K562 (cell line): ENCODE measurements around the gene COMTD1. TPM values are rescaled to one million over a fixed set of nuclear protein-coding genes. Genes with fewer than 3 reads are reported as not detected.

Experiments
- CBX1 ChIP-seq: sonication (generic); IDR thresholded peaks from 2 replicates; pipeline ENCODE4 v1.6.1; 2016; ENCODE audit warnings: antibody characterized with exemption, low read depth, mild to moderate bottlenecking
- CREM ChIP-seq: IDR thresholded peaks from 2 replicates; pipeline ENCODE4 v1.6.1; 2014; ENCODE audit warnings: antibody characterized with exemption, low read depth
- EP300 ChIP-seq: IDR thresholded peaks from 2 replicates; pipeline ENCODE4 v1.6.1; 2012; ENCODE audit warnings: low read length, improper control_type of control experiment
- NFATC3 ChIP-seq: fragments of 450-650 bp; IDR thresholded peaks from 2 replicates; pipeline ENCODE4 v1.6.1; 2017; ENCODE audit warnings: mild to moderate bottlenecking
- PHF21A ChIP-seq: fragments of 450-650 bp; IDR thresholded peaks from 2 replicates; pipeline ENCODE4 v1.6.1; 2017; ENCODE audit warnings: low read depth, borderline replicate concordance
- PRDM10 ChIP-seq: fragments of 450-650 bp; IDR thresholded peaks from 2 replicates; pipeline ENCODE4 v1.6.1; 2018; ENCODE audit not compliant: partially characterized antibody
- SP1 ChIP-seq: sonication (generic); formaldehyde crosslinking; IDR thresholded peaks from 2 replicates; pipeline ENCODE4 v1.8.1; 2022; ENCODE audit warnings: mild to moderate bottlenecking, missing genetic modification reagents
- UBTF ChIP-seq, 2 experiments: IDR thresholded peaks; 2 replicates each; pipeline ENCODE4 v1.6.1; 2012; ENCODE audit warnings: improper control_type of control experiment in 2 of 2, low read depth in 2 of 2, low read length in 2 of 2, borderline replicate concordance in 1 of 2
- VEZF1 ChIP-seq: fragments of 200-800 bp; sonication (Bioruptor generic); IDR thresholded peaks from 2 replicates; pipeline ENCODE4 v1.6.1; 2017; ENCODE audit warnings: missing genetic modification characterization, missing compliant biosample characterization
- ZNF318 ChIP-seq, 2 experiments: fragments of 450-650 bp; IDR thresholded peaks; 2 replicates each; pipeline ENCODE4 v1.6.1; 2016; ENCODE audit warnings: mild to moderate bottlenecking in 2 of 2, borderline replicate concordance in 1 of 2, low read depth in 1 of 2, moderate library complexity in 1 of 2
- polyA plus RNA-seq, 8 experiments: library from polyadenylated mRNA; depleted of rRNA in 4 of 8; stranded (reverse) in 5 of 8; unstranded in 3 of 8; fragments of >200 nt; fragmentation: Nextera tagmentation in 2 of 8; fragmentation: Illumina TruSeq in 1 of 8; extraction: Ambion mirVana in 2 of 8; extraction: Trizol in 1 of 8; gene quantifications; 2 replicates each; pipeline versions ENCODE4 v1.2.1 to v1.2.3, GENCODE V29; 2011 to 2014; ENCODE audit warnings: inconsistent platforms in 1 of 8, missing spikeins in 1 of 8
- total RNA-seq, 7 experiments: library from RNA; depleted of rRNA in 6 of 7; stranded (reverse); fragments of >200 nt in 6 of 7; fragmentation: Illumina TruSeq in 2 of 7; extraction: Trizol in 2 of 7; gene quantifications; 2 replicates each; pipeline versions ENCODE4 v1.2.1 to v1.2.3, GENCODE V29; 2011 to 2021; ENCODE audit warnings: low replicate concordance in 1 of 7

The COMTD1 gene
- total and polyA plus RNA-seq, 9 of the 15 experiments (the other 6 are each of a cell fraction or from before 2014, with no cell fraction given) = 0.41 to 112 (median 13.7) TPM

GRCh38 chr10:75191821-75192568 is 43.8 kb downstream of the COMTD1 start (continued):
- TF ChIP-seq PHF21A = peak; percentile 44; the same call in 1 of the 2 replicates
- no peak for TF ChIP-seq SP1 (CRISPR knock-in tag)
- TF ChIP-seq VEZF1 = 0 out of 2 replicates have a peak, but pooled peaks have one; percentile 25
- peak; percentile 87 for TF ChIP-seq CREM
- TF ChIP-seq NFATC3 = peak; percentile 15; the same call in 1 of the 2 replicates
- TF ChIP-seq CBX1 = no peak
- peak; percentile 75 for TF ChIP-seq EP300
- TF ChIP-seq UBTF (IDR thresholded peaks at IDR 0.05; ENCODE audit: borderline replicate concordance in 1 of 2, low read depth in 2 of 2, low read length in 2 of 2) = peak; percentile 87 to 97; a peak in 3 of 4 replicates
- TF ChIP-seq ZNF318 (IDR thresholded peaks at IDR 0.05; ENCODE audit: borderline replicate concordance in 1 of 2, low read depth in 1 of 2) = peak in 1 of 2 experiments; percentile 49; a peak in 1 of 4 replicates
- TF ChIP-seq PRDM10 = peak; percentile 67
